ENCODE measurements around the gene FNDC7.

FNDC7 gene

DNA sequence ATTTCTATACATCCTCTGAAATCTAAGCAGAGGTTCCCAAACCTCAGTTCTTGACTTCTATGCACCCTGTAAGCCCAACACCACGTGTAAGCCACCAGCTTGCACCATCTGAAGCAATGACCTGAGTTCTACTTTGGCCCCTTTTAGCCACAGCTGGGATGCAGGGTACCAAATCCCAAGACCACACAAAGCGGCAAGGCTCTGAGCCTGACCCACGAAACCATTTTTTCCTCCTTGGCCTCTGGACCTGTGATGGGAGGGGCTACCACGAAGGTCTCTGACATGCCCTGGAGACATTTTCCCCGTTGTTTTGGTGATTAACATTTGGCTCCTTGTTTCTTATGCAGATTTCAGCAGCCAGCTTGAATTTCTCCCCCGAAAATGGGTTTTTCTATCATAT lies 72.6 kb downstream of the FNDC7 start:
- TF ChIP-seq TEAD4 (IDR thresholded peaks at IDR 0.05) = no peak
- no peak for TF ChIP-seq NFIC (IDR thresholded peaks at IDR 0.05)

DNA sequence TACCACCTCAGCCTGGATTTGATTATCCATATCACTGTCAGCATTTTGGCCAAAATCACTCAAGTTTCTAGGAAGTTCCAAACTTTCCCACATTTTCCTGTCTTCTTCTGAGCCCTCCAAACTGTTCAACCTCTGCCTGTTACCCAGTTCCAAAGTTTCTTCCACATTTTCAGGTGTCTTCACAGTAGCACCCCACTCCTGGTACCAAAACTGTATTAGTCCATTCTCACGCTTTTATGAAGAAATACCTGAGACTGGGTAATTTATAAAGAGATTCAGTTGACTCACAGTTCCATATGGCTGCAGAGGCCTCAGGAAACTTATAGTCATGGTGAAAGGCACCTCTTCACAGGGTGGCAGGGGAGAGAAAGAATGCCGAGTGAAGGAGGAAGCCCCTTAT lies 73.2 kb downstream of the FNDC7 start:
- no peak for TF ChIP-seq CEBPB (IDR thresholded peaks at IDR 0.05)
- TF ChIP-seq, protein P1, sequence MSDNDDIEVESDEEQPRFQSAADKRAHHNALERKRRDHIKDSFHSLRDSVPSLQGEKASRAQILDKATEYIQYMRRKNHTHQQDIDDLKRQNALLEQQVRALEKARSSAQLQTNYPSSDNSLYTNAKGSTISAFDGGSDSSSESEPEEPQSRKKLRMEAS (IDR thresholded peaks at IDR 0.05) = no peak
- no peak for TF ChIP-seq RAD21 (IDR thresholded peaks at IDR 0.05; ENCODE audit: low read depth)
- TF ChIP-seq, protein P2, sequence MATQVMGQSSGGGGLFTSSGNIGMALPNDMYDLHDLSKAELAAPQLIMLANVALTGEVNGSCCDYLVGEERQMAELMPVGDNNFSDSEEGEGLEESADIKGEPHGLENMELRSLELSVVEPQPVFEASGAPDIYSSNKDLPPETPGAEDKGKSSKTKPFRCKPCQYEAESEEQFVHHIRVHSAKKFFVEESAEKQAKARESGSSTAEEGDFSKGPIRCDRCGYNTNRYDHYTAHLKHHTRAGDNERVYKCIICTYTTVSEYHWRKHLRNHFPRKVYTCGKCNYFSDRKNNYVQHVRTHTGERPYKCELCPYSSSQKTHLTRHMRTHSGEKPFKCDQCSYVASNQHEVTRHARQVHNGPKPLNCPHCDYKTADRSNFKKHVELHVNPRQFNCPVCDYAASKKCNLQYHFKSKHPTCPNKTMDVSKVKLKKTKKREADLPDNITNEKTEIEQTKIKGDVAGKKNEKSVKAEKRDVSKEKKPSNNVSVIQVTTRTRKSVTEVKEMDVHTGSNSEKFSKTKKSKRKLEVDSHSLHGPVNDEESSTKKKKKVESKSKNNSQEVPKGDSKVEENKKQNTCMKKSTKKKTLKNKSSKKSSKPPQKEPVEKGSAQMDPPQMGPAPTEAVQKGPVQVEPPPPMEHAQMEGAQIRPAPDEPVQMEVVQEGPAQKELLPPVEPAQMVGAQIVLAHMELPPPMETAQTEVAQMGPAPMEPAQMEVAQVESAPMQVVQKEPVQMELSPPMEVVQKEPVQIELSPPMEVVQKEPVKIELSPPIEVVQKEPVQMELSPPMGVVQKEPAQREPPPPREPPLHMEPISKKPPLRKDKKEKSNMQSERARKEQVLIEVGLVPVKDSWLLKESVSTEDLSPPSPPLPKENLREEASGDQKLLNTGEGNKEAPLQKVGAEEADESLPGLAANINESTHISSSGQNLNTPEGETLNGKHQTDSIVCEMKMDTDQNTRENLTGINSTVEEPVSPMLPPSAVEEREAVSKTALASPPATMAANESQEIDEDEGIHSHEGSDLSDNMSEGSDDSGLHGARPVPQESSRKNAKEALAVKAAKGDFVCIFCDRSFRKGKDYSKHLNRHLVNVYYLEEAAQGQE (IDR thresholded peaks at IDR 0.05; ENCODE audit: low read depth) = no peak
- TF ChIP-seq TAF1 (IDR thresholded peaks at IDR 0.05; ENCODE audit: low read depth) = no peak
- no peak for TF ChIP-seq EP300 (IDR thresholded peaks at IDR 0.05; ENCODE audit: borderline replicate concordance)
- no peak for TF ChIP-seq EGR1 (IDR thresholded peaks at IDR 0.05)
- TF ChIP-seq FOXM1 (IDR thresholded peaks at IDR 0.05; ENCODE audit: borderline replicate concordance, low read depth) = no peak
- no peak for TF ChIP-seq YY1 (IDR thresholded peaks at IDR 0.05; ENCODE audit: low read depth)
- TF ChIP-seq, protein P3, sequence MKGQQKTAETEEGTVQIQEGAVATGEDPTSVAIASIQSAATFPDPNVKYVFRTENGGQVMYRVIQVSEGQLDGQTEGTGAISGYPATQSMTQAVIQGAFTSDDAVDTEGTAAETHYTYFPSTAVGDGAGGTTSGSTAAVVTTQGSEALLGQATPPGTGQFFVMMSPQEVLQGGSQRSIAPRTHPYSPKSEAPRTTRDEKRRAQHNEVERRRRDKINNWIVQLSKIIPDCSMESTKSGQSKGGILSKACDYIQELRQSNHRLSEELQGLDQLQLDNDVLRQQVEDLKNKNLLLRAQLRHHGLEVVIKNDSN (IDR thresholded peaks at IDR 0.05) = no peak
- no peak for TF ChIP-seq CREB1 (IDR thresholded peaks at IDR 0.05; ENCODE audit: low read depth)
- no peak for TF ChIP-seq TEAD4 (IDR thresholded peaks at IDR 0.05)
- no peak for TF ChIP-seq NFIC (IDR thresholded peaks at IDR 0.05)
- TF ChIP-seq TCF12 (IDR thresholded peaks at IDR 0.05; ENCODE audit: low read depth) = no peak
- TF ChIP-seq ZBTB7A (IDR thresholded peaks at IDR 0.05; ENCODE audit: low read depth) = no peak

DNA sequence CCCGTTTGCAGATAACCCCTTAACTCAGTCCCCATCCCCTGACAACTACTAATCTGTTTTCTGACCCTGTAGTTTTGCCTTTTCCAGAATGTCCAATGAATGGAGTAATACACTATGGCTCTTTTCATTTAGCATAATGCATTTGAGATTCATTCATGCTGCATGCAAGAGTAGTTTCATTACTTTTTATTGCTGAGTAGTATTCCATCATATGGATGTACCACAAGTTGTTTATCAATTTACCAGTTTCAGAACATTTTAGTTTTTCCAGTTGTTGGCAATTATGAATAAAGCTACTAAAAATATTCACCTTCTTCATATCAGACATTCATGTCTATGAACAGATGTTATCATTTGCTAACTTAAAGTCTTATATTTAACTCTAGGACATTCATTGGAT lies 79.1 kb downstream of the FNDC7 start:
- no peak for TF ChIP-seq NFIC (IDR thresholded peaks at IDR 0.05)
- TF ChIP-seq TCF12 (IDR thresholded peaks at IDR 0.05; ENCODE audit: low read depth) = no peak
- TF ChIP-seq CREB1 (IDR thresholded peaks at IDR 0.05; ENCODE audit: low read depth) = no peak
- TF ChIP-seq, protein P1 (IDR thresholded peaks at IDR 0.05) = no peak
- TF ChIP-seq EGR1 (IDR thresholded peaks at IDR 0.05) = no peak
- no peak for TF ChIP-seq ZBTB7A (IDR thresholded peaks at IDR 0.05; ENCODE audit: low read depth)
- no peak for TF ChIP-seq EP300 (IDR thresholded peaks at IDR 0.05; ENCODE audit: borderline replicate concordance)
- no peak for TF ChIP-seq YY1 (IDR thresholded peaks at IDR 0.05; ENCODE audit: low read depth)
- no peak for TF ChIP-seq RAD21 (IDR thresholded peaks at IDR 0.05; ENCODE audit: low read depth)
- TF ChIP-seq TAF1 (IDR thresholded peaks at IDR 0.05; ENCODE audit: low read depth) = no peak
- TF ChIP-seq, protein P2 (IDR thresholded peaks at IDR 0.05; ENCODE audit: low read depth) = no peak
- TF ChIP-seq CEBPB (IDR thresholded peaks at IDR 0.05) = no peak
- TF ChIP-seq TEAD4 (IDR thresholded peaks at IDR 0.05) = no peak
- TF ChIP-seq FOXM1 (IDR thresholded peaks at IDR 0.05; ENCODE audit: borderline replicate concordance, low read depth) = no peak
- TF ChIP-seq, protein P3 (IDR thresholded peaks at IDR 0.05) = no peak

All from Ishikawa (cell line).